Measurements from ENCODE around the gene CTNNA3.
"Not testable (repeated sequence)": the region's sequence is repeated elsewhere in the genome, so short reads cannot be mapped to it uniquely, and the experiment has no call there.

CTNNA3 gene

GRCh38 chr10:67599597-67599996 is 96.4 kb downstream of the CTNNA3 start:
- no peak for DNase-seq

- no peak for DNase-seq
Observed at GRCh38 chr10:67596641-67597040, 99.4 kb downstream of the CTNNA3 start.

GRCh38 chr10:67587771-67588170 is 108.2 kb downstream of the CTNNA3 start:
- no peak for DNase-seq

- no peak for DNase-seq
Observed at GRCh38 chr10:67575532-67575931, 120.5 kb downstream of the CTNNA3 start.

- no peak for DNase-seq
Observed at GRCh38 chr10:67573484-67573883, 122.5 kb downstream of the CTNNA3 start.

- DNase-seq, result no peak
Observed at GRCh38 chr10:67571503-67571902, 124.5 kb downstream of the CTNNA3 start.

- not testable (repeated sequence) for DNase-seq
Observed at GRCh38 chr10:67558311-67558710, 137.7 kb downstream of the CTNNA3 start.

- no peak for DNase-seq
Observed at GRCh38 chr10:67553254-67553653, 142.7 kb downstream of the CTNNA3 start.

GRCh38 chr10:67550838-67551402 is 145.1 kb downstream of the CTNNA3 start:
- DNase-seq, result no peak

GRCh38 chr10:67550046-67550445 is 145.9 kb downstream of the CTNNA3 start:
- no peak for DNase-seq

- DNase-seq, result no peak
Observed at GRCh38 chr10:67549390-67549789, 146.6 kb downstream of the CTNNA3 start.

GRCh38 chr10:67541411-67541810 is 154.6 kb downstream of the CTNNA3 start:
- no peak for DNase-seq

GRCh38 chr10:67539312-67539711 is 156.7 kb downstream of the CTNNA3 start:
- no peak for DNase-seq

- DNase-seq, result no peak
Observed at GRCh38 chr10:67537906-67538305, 158.1 kb downstream of the CTNNA3 start.

- DNase-seq, result no peak
Observed at GRCh38 chr10:67533376-67533775, 162.6 kb downstream of the CTNNA3 start.

GRCh38 chr10:67530990-67531389 is 165.0 kb downstream of the CTNNA3 start:
- DNase-seq, result not testable (repeated sequence)

GRCh38 chr10:67527351-67527750 is 168.6 kb downstream of the CTNNA3 start:
- no peak for DNase-seq

GRCh38 chr10:67521546-67521945 is 174.4 kb downstream of the CTNNA3 start:
- DNase-seq, result no peak

- DNase-seq, result no peak
Observed at GRCh38 chr10:67520924-67521520, 175.0 kb downstream of the CTNNA3 start.

- DNase-seq, result no peak
Observed at GRCh38 chr10:67519434-67519833, 176.6 kb downstream of the CTNNA3 start.

- DNase-seq, result no peak
Observed at GRCh38 chr10:67518756-67519155, 177.2 kb downstream of the CTNNA3 start.

- DNase-seq, result no peak
Observed at GRCh38 chr10:67518043-67518442, 178.0 kb downstream of the CTNNA3 start.

- no peak for DNase-seq
Observed at GRCh38 chr10:67506757-67507091, 189.3 kb downstream of the CTNNA3 start.

GRCh38 chr10:67506083-67506756 is 189.8 kb downstream of the CTNNA3 start:
- DNase-seq, result no peak

Measured in stimulated activated naive CD4-positive, alpha-beta T cell treated with Interleukin-2 at 50 U/mL for 16 hours (primary cell).